H1 (cell line): ENCODE results near the gene RNFT2. TPM values are rescaled to one million over a fixed set of nuclear protein-coding genes. Genes with fewer than 3 reads are reported as not detected.

Experiments
- CTCF ChIA-PET: fragments of 300-600 bp; sonication (Branson Sonifier 250); formaldehyde crosslinking; loops from one replicate; lab custom pipeline; 2021; ENCODE audit not compliant: partially characterized antibody; lab: Charles Lee
- POLR2A ChIA-PET: fragments of 300-600 bp; sonication (Branson Sonifier 250); formaldehyde crosslinking; loops from one replicate; lab custom pipeline; 2021; ENCODE audit warnings: inconsistent platforms; ENCODE audit not compliant: partially characterized antibody; lab: Charles Lee
- DNase-seq, 2 experiments: peaks; one replicate each; pipeline versions ENCODE4 v3.0.0 to v3.0.0-alpha.2; 2010 to 2022; ENCODE audit warnings: low spot score in 2 of 2, low read depth in 1 of 2, mixed read lengths in 1 of 2
- FAIRE-seq: peaks from 2 replicates; lab custom pipeline; 2011; peaks lifted over from hg19 to GRCh38; lab: Jason Lieb, UNC
- H2AFZ ChIP-seq: 2 replicates; pipeline ENCODE4 v1.8.1; 2012; ENCODE audit warnings: low read length, inconsistent platforms
- H2AK5ac ChIP-seq: 2 replicates; pipeline ENCODE4 v1.6.1; 2013; ENCODE audit warnings: low read depth, low read length
- H2BK120ac ChIP-seq: replicated peaks from 2 replicates; pipeline ENCODE3; 2013; ENCODE audit warnings: low read depth, low read length, inconsistent platforms
- H2BK12ac ChIP-seq: 2 replicates; pipeline ENCODE4 v1.6.1; 2013; ENCODE audit warnings: low read depth, low read length
- H2BK15ac ChIP-seq: 2 replicates; pipeline ENCODE4 v1.6.1; 2013; ENCODE audit warnings: low read length
- H2BK20ac ChIP-seq: 2 replicates; pipeline ENCODE4 v1.6.1; 2013; ENCODE audit warnings: low read length
- H2BK5ac ChIP-seq: 2 replicates; pipeline ENCODE4 v1.6.1; 2013; ENCODE audit warnings: low read depth, low read length
- H3K14ac ChIP-seq: 2 replicates; pipeline ENCODE4 v1.6.1; 2013; ENCODE audit warnings: inconsistent platforms; ENCODE audit not compliant: insufficient read length
- H3K18ac ChIP-seq: 2 replicates; pipeline ENCODE4 v1.6.1; 2013; ENCODE audit warnings: low read length; ENCODE audit errors: extremely low read depth
- H3K23ac ChIP-seq: 2 replicates; pipeline ENCODE4 v1.6.1; 2013; ENCODE audit warnings: inconsistent platforms; ENCODE audit not compliant: insufficient read length
- H3K23me2 ChIP-seq: 2 replicates; pipeline ENCODE4 v1.6.1; 2013; ENCODE audit warnings: low read depth, low read length
- H3K27ac ChIP-seq: 2 replicates; pipeline ENCODE4 v1.6.1; 2011; ENCODE audit warnings: low read depth, low read length, inconsistent platforms
- H3K27me3 ChIP-seq, 4 experiments: replicated peaks in 1 of 4; 1 replicate in 1 of 4; 2 replicates in 3 of 4; pipeline versions ENCODE4 v1.6.1 to v1.8.1; 2011 to 2013; ENCODE audit warnings: low read length in 3 of 4, mild to moderate bottlenecking in 3 of 4, inconsistent platforms in 2 of 4, mixed read lengths in 2 of 4, moderate library complexity in 1 of 4; ENCODE audit not compliant: control insufficient read depth in 3 of 4, insufficient read depth in 3 of 4; ENCODE audit errors: extremely low read depth in 1 of 4
- H3K36me3 ChIP-seq, 4 experiments: 2 replicates each; pipeline versions ENCODE4 v1.6.1 to v1.8.1; 2011 to 2013; ENCODE audit warnings: mild to moderate bottlenecking in 4 of 4, low read length in 3 of 4, moderate library complexity in 2 of 4, control low read depth in 1 of 4, inconsistent platforms in 1 of 4; ENCODE audit not compliant: insufficient read depth in 4 of 4, control insufficient read depth in 2 of 4
- H3K4ac ChIP-seq: replicated peaks from 2 replicates; pipeline ENCODE3; 2013; ENCODE audit warnings: low read length, low read depth, mixed read lengths, inconsistent platforms; ENCODE audit not compliant: insufficient read length
- H3K4me1 ChIP-seq, 4 experiments: replicated peaks in 1 of 4; 1 replicate in 1 of 4; 2 replicates in 3 of 4; pipeline versions ENCODE4 v1.6.1 to v1.8.1; 2011 to 2013; ENCODE audit warnings: low read length in 3 of 4, inconsistent platforms in 2 of 4, mixed read lengths in 1 of 4; ENCODE audit not compliant: insufficient read depth in 4 of 4, control insufficient read depth in 3 of 4
- H3K4me2 ChIP-seq, 2 experiments: 2 replicates each; pipeline versions ENCODE4 v1.6.1 to v1.8.1; 2011 to 2013; ENCODE audit warnings: low read depth in 2 of 2, low read length in 2 of 2, control low read depth in 1 of 2, inconsistent platforms in 1 of 2, mild to moderate bottlenecking in 1 of 2; ENCODE audit not compliant: insufficient read depth in 1 of 2
- H3K4me3 ChIP-seq, 4 experiments: fragments of 200-600, 300-600 bp in 1 of 4; sonication (generic), shearing (Covaris generic), sonication (Bioruptor Twin) in 1 of 4; 2 replicates each; pipeline versions ENCODE4 v1.5.1 to v1.8.1; 2011 to 2016; ENCODE audit warnings: low read length in 4 of 4, low read depth in 3 of 4, control low read depth in 2 of 4, inconsistent platforms in 2 of 4, mild to moderate bottlenecking in 2 of 4, mixed read lengths in 1 of 4, moderate library complexity in 1 of 4; ENCODE audit not compliant: insufficient read depth in 2 of 4; ENCODE audit errors: extremely low read depth in 1 of 4
- H3K56ac ChIP-seq: replicated peaks from 2 replicates; pipeline ENCODE3; 2013; ENCODE audit warnings: low read depth, mild to moderate bottlenecking, mixed read lengths, low read length, inconsistent platforms; ENCODE audit not compliant: insufficient read length
- H3K79me1 ChIP-seq: 2 replicates; pipeline ENCODE4 v1.6.1; 2013; ENCODE audit warnings: low read depth, low read length, control low read depth
- H3K79me2 ChIP-seq, 2 experiments: 2 replicates each; pipeline versions ENCODE4 v1.6.1 to v1.8.1; 2012 to 2013; ENCODE audit warnings: low read length in 2 of 2, mild to moderate bottlenecking in 2 of 2, inconsistent platforms in 1 of 2; ENCODE audit not compliant: insufficient read depth in 2 of 2, control insufficient read depth in 1 of 2
- H3K9ac ChIP-seq, 4 experiments: replicated peaks in 1 of 4; 1 replicate in 1 of 4; 2 replicates in 3 of 4; pipeline versions ENCODE4 v1.6.1 to v1.8.1; 2011 to 2013; ENCODE audit warnings: low read depth in 3 of 4, low read length in 3 of 4, control low read depth in 2 of 4, mild to moderate bottlenecking in 2 of 4, moderate library complexity in 2 of 4, inconsistent platforms in 1 of 4; ENCODE audit errors: extremely low read depth in 1 of 4
- H3K9me3 ChIP-seq, 2 experiments: 2 replicates each; pipeline versions ENCODE4 v1.6.1 to v1.8.1; 2012 to 2013; ENCODE audit warnings: mild to moderate bottlenecking in 2 of 2, moderate library complexity in 2 of 2, control low read depth in 1 of 2, inconsistent platforms in 1 of 2, low read depth in 1 of 2, low read length in 1 of 2, mixed read lengths in 1 of 2; ENCODE audit not compliant: insufficient read depth in 2 of 2
- H4K20me1 ChIP-seq, 2 experiments: replicated peaks in 1 of 2; 2 replicates each; pipeline versions ENCODE3 to v1.8.1; 2011 to 2013; ENCODE audit warnings: inconsistent platforms in 2 of 2, low read length in 2 of 2, mild to moderate bottlenecking in 1 of 2; ENCODE audit not compliant: insufficient read depth in 2 of 2, control insufficient read depth in 1 of 2
- H4K5ac ChIP-seq: 2 replicates; pipeline ENCODE4 v1.6.1; 2013; ENCODE audit warnings: low read length, low read depth, mixed read lengths, inconsistent platforms; ENCODE audit not compliant: insufficient read length
- H4K8ac ChIP-seq: 2 replicates; pipeline ENCODE4 v1.8.0; 2013; ENCODE audit warnings: mild to moderate bottlenecking, moderate library complexity, low read length, inconsistent platforms; ENCODE audit not compliant: insufficient read depth; ENCODE audit errors: extremely low read depth
- H4K91ac ChIP-seq: replicated peaks from 2 replicates; pipeline ENCODE3; 2013; ENCODE audit warnings: low read length, mixed read lengths, inconsistent platforms; ENCODE audit not compliant: insufficient read length
- CBX8 ChIP-seq: fragments of 300-800, 300-1000 bp; sonication (generic); IDR thresholded peaks from 2 replicates; pipeline ENCODE4 v1.7.1; 2016; ENCODE audit warnings: low read depth, low read length, borderline replicate concordance
- CREB1 ChIP-seq: IDR thresholded peaks from 2 replicates; pipeline ENCODE4 v1.6.1; 2012; ENCODE audit warnings: inconsistent platforms
- PHF8 ChIP-seq: fragments of 200-600 bp; sonication (generic); conservative IDR thresholded peaks from 2 replicates; pipeline ENCODE4 v1.7.1; 2012; ENCODE audit warnings: low read depth, mild to moderate bottlenecking, inconsistent platforms, low read length, moderate library complexity
- POLR2AphosphoS5 ChIP-seq: IDR thresholded peaks from 2 replicates; pipeline ENCODE4 v1.6.1; 2011; ENCODE audit warnings: low read depth, low read length
- WGBS, 2 experiments: shearing (Covaris generic) in 1 of 2; methylation state at CpG; one replicate each; pipeline versions ENCODE4 v1.1.6 to v1.1.7; 2013 to 2015; ENCODE audit warnings: low lambda C conversion rate in 2 of 2, mixed read lengths in 2 of 2, inconsistent platforms in 1 of 2, low coverage in 1 of 2, missing lambda C conversion rate in 1 of 2; ENCODE audit not compliant: insufficient replicate concordance in 2 of 2, insufficient coverage in 1 of 2, insufficient read length in 1 of 2; ENCODE audit errors: extremely low coverage in 1 of 2, missing lambda C conversion rate in 1 of 2; 5-methylcytosine and 5-hydroxymethylcytosine counted together
- long read RNA-seq, 2 experiments: library from RNA in 1 of 2; library from capped mRNA in 1 of 2; stranded (forward); transcript quantifications; one replicate each; pipeline ENCODE4 v2.0.0, GENCODE V29; 2021; ENCODE audit warnings: inconsistent platforms in 1 of 2
- polyA minus RNA-seq, 3 experiments: library from RNA; depleted of rRNA, polyadenylated mRNA; stranded (reverse); fragments of >200 nt; gene quantifications; 1 replicate in 2 of 3; 2 replicates in 1 of 3; pipeline ENCODE4 v1.2.3, GENCODE V29; 2011
- polyA plus RNA-seq, 7 experiments: library from polyadenylated mRNA; depleted of rRNA in 3 of 7; stranded (reverse) in 5 of 7; unstranded in 2 of 7; fragments of >200 nt in 5 of 7; fragments of 200-250 nt in 2 of 7; gene quantifications; 1 replicate in 5 of 7; 2 replicates in 1 of 7; 4 replicates in 1 of 7; pipeline versions ENCODE4 v1.2.1 to v1.2.3, GENCODE V29; 2011 to 2013; ENCODE audit warnings: missing spikeins in 2 of 7, mixed read lengths in 2 of 7
- total RNA-seq: library from RNA; stranded (reverse); fragmentation: NEBNext Ultra II Directional; extraction: Animal tissue kit (Norgen Biotek cat#: 25700); gene quantifications from 2 replicates; pipeline ENCODE4 v1.2.1, GENCODE V29; 2021
- TF ChIP-seq, protein P1 (sequence below): IDR thresholded peaks from 2 replicates; pipeline ENCODE4 v1.6.1; 2012; ENCODE audit warnings: inconsistent platforms

The RNFT2 gene, protein sequence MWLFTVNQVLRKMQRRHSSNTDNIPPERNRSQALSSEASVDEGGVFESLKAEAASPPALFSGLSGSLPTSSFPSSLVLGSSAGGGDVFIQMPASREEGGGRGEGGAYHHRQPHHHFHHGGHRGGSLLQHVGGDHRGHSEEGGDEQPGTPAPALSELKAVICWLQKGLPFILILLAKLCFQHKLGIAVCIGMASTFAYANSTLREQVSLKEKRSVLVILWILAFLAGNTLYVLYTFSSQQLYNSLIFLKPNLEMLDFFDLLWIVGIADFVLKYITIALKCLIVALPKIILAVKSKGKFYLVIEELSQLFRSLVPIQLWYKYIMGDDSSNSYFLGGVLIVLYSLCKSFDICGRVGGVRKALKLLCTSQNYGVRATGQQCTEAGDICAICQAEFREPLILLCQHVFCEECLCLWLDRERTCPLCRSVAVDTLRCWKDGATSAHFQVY
- total RNA-seq (32.0 and 33.1 TPM in 2 replicates), polyA plus RNA-seq (2011; rRNA removed) (12.7 and 14.2 TPM in 2 replicates), polyA minus RNA-seq (2011; rRNA and poly(A)+ RNA removed) (43.1 and 51.7 TPM in 2 replicates)
- 11.8 TPM for polyA plus RNA-seq (2011; cell fraction: cytosol; rRNA removed)
- polyA plus RNA-seq (2011; cell fraction: nucleus; rRNA removed): 19.3 TPM
- 12.0 to 17.0 TPM (median 16.3 TPM) in 4 replicates for polyA plus RNA-seq (2012, experiment 1 of 2)
- 9.3 TPM for polyA plus RNA-seq (2012, experiment 2 of 2)
- 20.4 TPM for polyA plus RNA-seq (2013, experiment 1 of 2)
- 23.9 TPM for polyA plus RNA-seq (2013, experiment 2 of 2)
- 20.1 TPM for polyA minus RNA-seq (2011; cell fraction: cytosol; rRNA and poly(A)+ RNA removed)
- 31.8 TPM for polyA minus RNA-seq (2011; cell fraction: nucleus; rRNA and poly(A)+ RNA removed)
- long read RNA-seq, experiment 1, partial matches to known transcripts: 2 of 6 reads
- long read RNA-seq, experiment 1, other reads (novel, unspliced or antisense): 4 of 6 reads
- long read RNA-seq, experiment 2: 0 reads

DNA sequence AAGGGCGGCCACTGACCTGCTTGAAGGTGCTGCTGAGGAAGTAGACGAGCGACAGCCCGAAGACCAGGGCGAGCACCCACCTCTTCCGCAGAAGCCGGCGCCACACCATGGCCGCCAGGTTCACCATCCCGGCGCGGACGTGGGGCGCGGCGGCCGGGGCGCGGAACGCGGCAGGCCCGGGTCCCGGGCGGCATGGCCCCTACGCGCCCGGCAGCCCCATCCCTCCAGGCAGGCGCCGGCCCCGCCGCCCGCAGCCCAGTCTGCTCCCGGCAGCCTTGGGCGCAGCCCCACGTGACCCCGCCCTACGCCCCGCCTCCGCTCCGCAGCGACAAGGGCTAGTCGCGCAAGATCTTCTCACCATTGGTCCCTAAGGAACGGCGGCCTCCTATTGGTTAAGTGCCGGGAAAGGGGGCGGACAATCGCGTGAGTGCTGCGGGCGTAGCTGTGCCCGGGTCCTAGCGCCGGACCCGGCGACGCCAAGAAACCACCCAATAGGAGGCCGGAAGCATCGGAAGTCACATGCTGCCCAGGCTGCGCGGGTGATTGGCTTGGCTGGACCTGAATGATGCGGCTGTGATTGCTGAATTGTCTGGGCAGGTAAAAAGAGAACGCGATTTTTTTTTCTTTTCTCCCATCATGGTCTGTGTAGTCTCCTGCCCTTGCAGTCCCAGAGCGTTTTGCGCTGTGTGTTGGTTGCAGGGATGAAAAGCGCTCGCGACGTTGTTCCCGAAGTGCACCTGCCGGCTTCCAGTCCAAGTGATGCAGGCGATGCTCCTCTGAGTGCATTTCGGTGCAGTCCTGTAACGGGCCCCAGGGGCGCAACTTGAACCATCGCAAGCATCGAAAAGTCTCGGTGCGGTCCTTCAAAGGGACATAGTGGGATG, at the start of gene RNFT2, which contains the start of gene SPRING1:
TSS of gene RNFT2 (plus strand) at position 542 of the 884 bp plus-strand sequence. CDS start 2,183 bp downstream, outside the sequence.
TSS of gene SPRING1 (minus strand) at position 296 of the 884 bp plus-strand sequence. CDS start at position 127, 169 bp downstream.
- peak within 1 kb of the TSS; percentile 37; the same call in 1 of the 2 replicates for H4K8ac ChIP-seq
- no peak within 1 kb of the TSS for H3K14ac ChIP-seq
- peak within 1 kb of the TSS; percentile 71; the same call in 1 of the 2 replicates for H2AFZ ChIP-seq
- H3K27ac ChIP-seq: 0 out of 2 replicates have a peak within 1 kb of the TSS, but pooled peaks have one; percentile 6
- peaks cover 0 to 5% (median 2%) of the 10 kb centered on the region in 4 experiments; a peak in 3 of 7 replicates for H3K4me1 ChIP-seq
- peak within 1 kb of the TSS; percentile 54; the same call in 1 of the 2 replicates for H2BK5ac ChIP-seq
- H3K79me2 ChIP-seq: peaks cover 3 to 38% of the 10 kb centered on the region in 2 experiments
- H2AK5ac ChIP-seq: peak within 1 kb of the TSS; percentile 94
- DNase-seq: peak; percentile 97
- H2BK15ac ChIP-seq: 0 out of 2 replicates have a peak within 1 kb of the TSS, but pooled peaks have one; percentile 25
- no peak within 1 kb of the TSS for H2BK20ac ChIP-seq
- H3K9ac ChIP-seq: peak within 1 kb of the TSS; percentile 60 to 93 (median 64)
- peak; percentile 79 for FAIRE-seq
- peaks cover 3 to 9% of the 10 kb centered on the region in 2 experiments for H4K20me1 ChIP-seq
- POLR2A ChIA-PET: interaction anchor here (0.7 to 1.0 kb wide), 4 partner anchors 9 to 160 kb away, joined by 3 to 4 read pairs (median 4); no protein-coding TSS in a partner anchor
- H3K18ac ChIP-seq: peak within 1 kb of the TSS; percentile 85; the same call in 1 of the 2 replicates
- H4K91ac ChIP-seq: no peak within 1 kb of the TSS
- H3K79me1 ChIP-seq: peaks cover 19% of the 10 kb centered on the region
- peaks cover 10% of the 10 kb centered on the region; the same call in 1 of the 2 replicates for H3K23me2 ChIP-seq
- peak within 1 kb of the TSS; percentile 31 for H4K5ac ChIP-seq
- no peak within 1 kb of the TSS for H3K23ac ChIP-seq
- H3K4ac ChIP-seq: no peak within 1 kb of the TSS
- WGBS, 2 experiments: 1% methylated on average over 60 of the region's 80 CpGs; no CpG with 5 or more reads in 1 of the 2 experiments
- H3K27me3 ChIP-seq: no peaks in the 10 kb centered on the region
- no peaks in the 10 kb centered on the region for H3K9me3 ChIP-seq
- CTCF ChIA-PET: interaction anchor here (0.6 to 0.7 kb wide), 2 partner anchors 198 to 782 kb away, joined by 3 read pairs; no protein-coding TSS in a partner anchor
- peaks cover 3 to 22% (median 16%) of the 10 kb centered on the region in 4 experiments; a peak in 6 of 8 replicates for H3K36me3 ChIP-seq
- H3K4me2 ChIP-seq: peak within 1 kb of the TSS; percentile 98
- peak within 1 kb of the TSS; percentile 92; the same call in 1 of the 2 replicates for H2BK12ac ChIP-seq
- peak within 1 kb of the TSS; percentile 74 to 95 (median 84) for H3K4me3 ChIP-seq
- no peak within 1 kb of the TSS for H2BK120ac ChIP-seq
- no peak within 1 kb of the TSS for H3K56ac ChIP-seq
- TF ChIP-seq CREB1: peak; percentile 95
- TF ChIP-seq POLR2AphosphoS5: peak; percentile 35; the same call in 1 of the 2 replicates
- TF ChIP-seq, protein P1, sequence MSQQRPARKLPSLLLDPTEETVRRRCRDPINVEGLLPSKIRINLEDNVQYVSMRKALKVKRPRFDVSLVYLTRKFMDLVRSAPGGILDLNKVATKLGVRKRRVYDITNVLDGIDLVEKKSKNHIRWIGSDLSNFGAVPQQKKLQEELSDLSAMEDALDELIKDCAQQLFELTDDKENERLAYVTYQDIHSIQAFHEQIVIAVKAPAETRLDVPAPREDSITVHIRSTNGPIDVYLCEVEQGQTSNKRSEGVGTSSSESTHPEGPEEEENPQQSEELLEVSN: peak; percentile 49
- TF ChIP-seq CBX8: no peak
- TF ChIP-seq PHF8: peak; percentile 75
